HEK293 (cell line): ENCODE measurements around the gene RNASE8.

Experiments
- CTCF ChIA-PET: fragments of 350-600 bp; formaldehyde crosslinking; extraction: SDS; loops from one replicate; lab custom pipeline; 2021; ENCODE audit warnings: antibody characterized with exemption; lab: Yijun Ruan, JAX
- POLR2A ChIA-PET: fragments of 300-600 bp; formaldehyde crosslinking; extraction: SDS; loops from one replicate; lab custom pipeline; 2020; ENCODE audit warnings: antibody characterized with exemption, inconsistent platforms; lab: Yijun Ruan, JAX
- H3K27ac ChIP-seq: fragments of 200-500 bp; sonication (Bioruptor generic); 2 replicates; pipeline ENCODE4 v1.5.1; 2014; ENCODE audit warnings: low read depth, low read length, control low read depth, inconsistent platforms; ENCODE audit errors: extremely low read depth
- H3K36me3 ChIP-seq, 2 experiments: fragments of 200-500 bp in 1 of 2; sonication (Bioruptor generic) in 1 of 2; 1 replicate in 1 of 2; 2 replicates in 1 of 2; pipeline ENCODE4 v1.5.1; 2014 to 2017; ENCODE audit warnings: inconsistent platforms in 2 of 2, low read length in 2 of 2; ENCODE audit not compliant: control insufficient read depth in 2 of 2, insufficient read depth in 1 of 2
- H3K4me1 ChIP-seq: fragments of 200-500 bp; sonication (Bioruptor generic); 2 replicates; pipeline ENCODE4 v1.5.1; 2014; ENCODE audit warnings: mild to moderate bottlenecking, low read length, inconsistent platforms; ENCODE audit not compliant: control insufficient read depth, insufficient read depth
- H3K4me3 ChIP-seq: 2 replicates; pipeline ENCODE4 v1.5.1; 2011; ENCODE audit warnings: low read depth, mild to moderate bottlenecking, control low read depth, low read length, moderate library complexity
- H3K9me3 ChIP-seq: fragments of 200-500 bp; sonication (Bioruptor generic); 2 replicates; pipeline ENCODE4 v1.5.1; 2014; ENCODE audit warnings: low read depth, low read length, inconsistent platforms; ENCODE audit not compliant: control insufficient read depth, insufficient read depth
- PBX3 ChIP-seq: sonication (generic); formaldehyde crosslinking; IDR thresholded peaks from 2 replicates; pipeline ENCODE4 v1.8.1; 2022; ENCODE audit warnings: mild to moderate bottlenecking, moderate library complexity, missing genetic modification reagents
- PRDM10 ChIP-seq: fragments of 450-650 bp; formaldehyde crosslinking; IDR thresholded peaks from 2 replicates; pipeline ENCODE4 v1.5.1; 2016; ENCODE audit warnings: missing biosample characterization, missing genetic modification characterization
- PRDM2 ChIP-seq: fragments of 450-650 bp; formaldehyde crosslinking; IDR thresholded peaks from 2 replicates; pipeline ENCODE4 v1.5.1; 2016; ENCODE audit warnings: missing biosample characterization, missing genetic modification characterization, borderline replicate concordance
- WT1 ChIP-seq: fragments of 450-650 bp; formaldehyde crosslinking; IDR thresholded peaks from 2 replicates; pipeline ENCODE4 v1.5.1; 2016; ENCODE audit warnings: missing biosample characterization, missing genetic modification characterization
- ZNF157 ChIP-seq: fragments of 450-650 bp; formaldehyde crosslinking; IDR thresholded peaks from 2 replicates; pipeline ENCODE4 v1.5.1; 2016; ENCODE audit warnings: missing biosample characterization, missing genetic modification characterization
- ZNF16 ChIP-seq: fragments of 450-650 bp; formaldehyde crosslinking; IDR thresholded peaks from 2 replicates; pipeline ENCODE4 v1.5.1; 2016; ENCODE audit warnings: low read depth, missing biosample characterization, missing genetic modification characterization
- ZNF335 ChIP-seq: fragments of 450-650 bp; formaldehyde crosslinking; conservative IDR thresholded peaks from 2 replicates; pipeline ENCODE4 v1.5.1; 2016; ENCODE audit warnings: missing biosample characterization, missing genetic modification characterization
- ZNF529 ChIP-seq: fragments of 450-650 bp; formaldehyde crosslinking; IDR thresholded peaks from 2 replicates; pipeline ENCODE4 v1.5.1; 2017; ENCODE audit warnings: missing genetic modification characterization, missing biosample characterization; ENCODE audit not compliant: insufficient replicate concordance
- ZNF624 ChIP-seq: fragments of 450-650 bp; formaldehyde crosslinking; IDR thresholded peaks from 2 replicates; pipeline ENCODE4 v1.5.1; 2017; ENCODE audit warnings: missing biosample characterization, missing genetic modification characterization
- ZSCAN5A ChIP-seq: fragments of 450-650 bp; formaldehyde crosslinking; IDR thresholded peaks from 2 replicates; pipeline ENCODE4 v1.5.1; 2016; ENCODE audit warnings: missing biosample characterization, missing genetic modification characterization

RNASE8 gene

GRCh38 chr14:21072781-21073339 is 15.2 kb downstream of the RNASE8 start (continued):
- no peak for TF ChIP-seq ZSCAN5A
- TF ChIP-seq PBX3 (CRISPR knock-in tag), result no peak
- no peak for TF ChIP-seq ZNF16 (tag by site-specific recombination)
- no peak for TF ChIP-seq WT1 (tag by site-specific recombination)

- TF ChIP-seq ZNF335 (tag by site-specific recombination) (no peak), ZNF624 (tag by site-specific recombination) (no peak), PRDM10 (tag by site-specific recombination) (no peak), ZNF529 (no peak), ZNF157 (tag by site-specific recombination) (no peak), PRDM2 (no peak)
- H3K4me3 ChIP-seq, result no peak overlapping the region
- H3K27ac ChIP-seq, result no peak overlapping the region
- H3K4me1 ChIP-seq, result peaks cover 12% of the 10 kb centered on the region
- no peaks in the 10 kb centered on the region for H3K9me3 ChIP-seq
- peaks cover 0 to 58% of the 10 kb centered on the region in 2 experiments; a peak in 1 of 3 replicates for H3K36me3 ChIP-seq
- POLR2A ChIA-PET, result no interaction called here
- CTCF ChIA-PET, result interaction anchor here (4.1 to 4.3 kb wide), 2 partner anchors 31 to 59 kb away, joined by 39 to 61 read pairs; no protein-coding TSS in a partner anchor
These were observed 16.3 kb downstream of the RNASE8 start for GRCh38 chr14:21073921-21074320.
